Hematopoietic multipotent progenitor cell treated with erythropoietin and hydrocortisone succinate and interleukin-3 and kit ligand, for 17 days (in vitro differentiated cells): ENCODE results near the gene FAM174C.

Experiments
- DNase-seq: peaks from one replicate; pipeline ENCODE4 v3.0.0-alpha.2; 2015; ENCODE audit warnings: low spot score

FAM174C gene

DNA sequence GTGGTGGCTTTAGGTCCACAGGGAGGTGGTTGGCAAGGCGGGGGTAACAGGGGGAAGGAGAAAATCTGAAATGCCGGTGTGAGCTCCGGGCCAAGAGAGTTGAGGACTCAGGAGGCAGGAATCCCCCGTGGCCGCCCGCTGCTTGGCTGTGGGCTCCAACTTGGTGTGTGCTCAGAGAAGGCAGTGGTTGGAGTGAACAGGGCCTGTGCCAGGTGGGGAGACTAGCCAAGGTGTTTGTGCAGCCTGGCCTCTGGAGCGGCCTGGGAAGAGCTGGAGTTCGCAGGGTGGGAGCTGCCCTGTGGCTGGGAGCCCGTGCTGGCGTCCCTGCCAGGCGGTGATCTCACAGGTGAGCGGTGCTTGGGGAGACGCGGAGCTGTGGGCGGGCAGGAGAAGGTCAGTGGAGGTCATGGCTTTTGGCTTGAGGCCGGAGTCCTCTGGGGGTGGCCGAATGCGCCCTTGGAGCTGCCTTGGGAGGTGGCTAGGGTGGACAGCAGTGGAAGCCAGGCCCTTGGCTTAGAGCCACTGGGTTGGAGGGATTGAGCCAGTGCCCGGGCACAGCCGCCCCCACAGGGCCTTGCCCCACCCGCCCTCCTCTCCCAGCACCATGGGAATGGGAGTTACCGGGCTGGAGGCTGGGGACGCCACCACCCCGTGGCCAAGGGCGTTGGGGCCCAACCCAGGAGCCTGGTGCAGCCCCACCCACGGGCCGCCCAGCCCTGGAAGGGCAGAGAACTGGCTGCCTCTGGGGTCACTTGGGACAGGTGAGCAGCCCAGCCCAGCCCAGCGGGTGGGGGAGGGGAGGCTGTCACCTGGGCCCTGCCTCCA, 13.3 kb upstream of the FAM174C start:
- DNase-seq = peak; percentile 82

DNA sequence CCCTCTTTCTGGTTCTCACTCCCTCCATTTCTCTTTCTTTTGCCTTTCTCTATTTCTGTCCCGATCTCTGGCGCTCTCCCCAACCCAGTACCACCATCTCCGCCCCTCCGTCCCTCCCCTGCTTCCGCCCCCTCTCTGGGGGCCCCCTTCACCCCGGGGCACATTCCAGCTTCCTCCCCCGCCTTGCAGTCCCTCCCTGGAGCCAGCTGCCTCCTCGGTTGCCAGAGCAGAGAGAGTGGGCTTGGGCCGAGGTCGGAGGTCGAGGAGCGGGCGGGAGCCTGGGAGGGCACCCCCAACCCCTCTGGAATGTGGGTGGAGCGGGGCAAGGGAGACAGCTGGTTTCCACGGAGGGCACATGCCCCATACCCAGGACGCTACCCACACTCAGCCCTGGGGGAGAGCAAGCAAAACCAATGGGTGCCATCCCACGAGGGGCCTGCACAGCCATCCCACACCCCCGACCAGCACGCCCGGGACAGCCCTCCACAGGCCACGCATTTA, 12.7 kb upstream of the FAM174C start:
- DNase-seq = no peak

- no peak for DNase-seq
Observed at GRCh38 chr19:1263188-1263587, 12.1 kb upstream of the FAM174C start.

DNA sequence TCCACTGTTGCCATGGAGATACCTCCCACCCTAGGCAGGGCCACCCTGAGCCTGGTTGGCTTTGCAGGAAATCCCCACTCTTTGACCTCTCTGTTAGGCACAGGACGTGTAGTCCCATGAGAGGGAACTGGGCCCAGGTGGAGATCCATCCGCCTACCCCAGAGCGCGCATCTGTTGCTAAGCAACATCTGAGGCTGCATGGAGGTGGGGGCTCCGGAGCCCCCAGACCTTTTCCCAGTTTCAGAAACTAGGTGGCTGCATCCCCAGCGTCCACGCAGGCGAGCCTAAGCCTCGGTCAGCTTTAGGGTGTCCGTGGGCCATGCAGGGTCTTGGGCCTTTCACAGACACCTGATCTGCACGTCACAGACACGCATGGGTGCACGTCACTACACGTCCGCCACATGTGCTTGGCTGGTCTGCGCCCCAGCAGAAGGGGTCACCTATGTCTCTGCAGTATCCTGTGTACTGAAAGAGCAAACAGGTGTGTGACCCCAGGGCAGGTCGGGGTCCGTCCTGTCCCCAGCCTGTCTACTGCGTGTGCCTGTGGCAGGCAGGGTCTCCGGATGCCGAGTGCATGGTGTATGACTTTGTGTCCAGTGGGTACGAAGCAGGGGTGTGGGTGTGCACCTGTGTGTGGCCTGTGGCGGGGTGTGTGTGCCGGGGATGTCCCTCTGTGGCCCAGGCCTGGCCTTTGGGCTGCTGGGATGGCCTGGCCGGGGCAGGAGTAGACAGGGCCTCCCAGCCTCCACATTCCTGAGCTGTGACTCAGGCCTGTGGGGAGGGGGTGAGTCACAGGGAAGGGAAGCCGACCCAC, 10.3 kb upstream of the FAM174C start:
- peak; percentile 10 for DNase-seq

- peak; percentile 63 for DNase-seq
Observed at GRCh38 chr19:1265615-1266128, 9.7 kb upstream of the FAM174C start.

- DNase-seq = peak; percentile 96
Observed at GRCh38 chr19:1266129-1266915, 9.0 kb upstream of the FAM174C start.

GRCh38 chr19:1266916-1267476, 8.3 kb upstream of the FAM174C start:
- peak; percentile 83 for DNase-seq

DNA sequence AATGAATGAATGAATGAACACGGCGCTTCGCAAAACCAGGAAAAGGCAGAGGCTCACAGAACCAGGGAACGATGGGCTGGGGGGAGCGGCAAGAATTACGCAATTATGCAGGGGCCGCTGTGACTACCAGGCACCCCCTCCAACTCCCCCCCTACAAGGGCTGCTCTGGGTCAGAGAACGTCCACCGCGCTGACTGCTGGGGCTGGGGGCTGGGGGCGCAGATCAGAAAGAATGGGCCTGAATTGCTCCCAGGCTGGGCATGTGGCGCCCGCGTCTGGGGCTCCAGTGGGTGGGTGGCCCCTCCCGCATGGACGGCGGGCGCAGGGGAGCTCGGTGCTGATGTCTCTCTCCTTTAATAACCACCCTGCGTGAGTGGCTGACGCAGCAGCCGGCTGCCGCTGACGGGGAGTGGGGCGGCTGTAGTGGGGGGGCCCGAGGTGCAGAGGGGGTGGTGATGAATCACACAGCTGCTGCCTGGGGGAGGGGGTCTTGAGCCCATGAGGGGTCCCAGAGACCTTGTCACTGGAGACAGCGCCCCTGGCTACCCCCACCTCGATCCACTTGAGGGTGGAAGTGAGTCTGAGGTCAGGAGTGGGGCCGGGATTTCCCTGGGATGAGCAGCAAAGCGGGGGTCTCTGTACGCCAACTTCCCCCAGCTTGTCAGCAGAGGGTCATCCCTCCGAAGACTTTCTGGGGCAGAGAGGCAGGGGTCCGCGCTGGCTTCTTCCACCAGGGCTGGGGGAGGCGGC, 7.7 kb upstream of the FAM174C start:
- no peak for DNase-seq

DNA sequence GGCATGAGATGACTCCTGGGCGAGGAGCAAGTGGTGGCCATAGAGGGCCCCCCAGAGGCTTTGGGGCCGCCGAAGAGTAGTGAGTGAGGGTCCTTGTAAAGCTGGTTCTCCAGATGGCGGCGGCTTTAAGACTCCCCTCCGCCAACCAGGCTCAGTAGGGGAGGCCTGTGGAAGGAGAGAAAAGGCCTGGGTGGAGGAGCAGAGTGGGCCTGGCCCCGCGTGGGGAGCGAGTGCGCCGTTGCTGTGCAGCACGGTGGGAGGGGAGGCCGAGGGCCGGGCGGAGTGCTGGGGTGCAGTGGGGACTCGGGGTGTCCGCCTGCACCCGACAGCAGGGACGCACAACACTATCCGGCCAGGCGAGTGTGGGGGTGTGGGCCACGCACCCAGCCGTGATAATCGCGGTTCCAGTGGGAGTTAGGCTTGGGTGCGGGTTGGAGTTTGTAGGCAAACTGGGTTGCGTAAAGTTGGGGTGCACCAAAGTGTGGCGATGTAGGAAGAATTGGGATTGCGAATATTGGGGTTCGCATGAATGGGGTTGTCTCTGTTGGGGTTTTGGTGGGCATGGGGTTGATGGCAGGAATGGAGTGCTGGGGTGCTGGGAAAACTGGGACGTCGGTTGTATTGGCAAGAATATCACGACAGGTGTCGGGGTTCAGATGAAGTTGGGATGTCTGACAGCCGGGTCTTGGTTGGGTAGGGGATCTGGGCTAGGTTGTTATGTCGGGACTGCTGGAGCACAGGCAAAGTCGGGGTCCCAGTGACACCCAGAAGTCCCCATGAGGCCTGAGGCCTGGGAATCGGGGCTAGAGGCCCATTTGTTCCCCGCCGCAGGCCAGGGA, 6.9 kb upstream of the FAM174C start:
- no peak for DNase-seq

GRCh38 chr19:1269065-1269477, 6.3 kb upstream of the FAM174C start, which contains the start of gene CIRBP:
CIRBP (plus strand) TSS chr19:1269332; CDS start chr19:1270934, 1,602 bp downstream.
- peak; percentile 99 for DNase-seq

DNA sequence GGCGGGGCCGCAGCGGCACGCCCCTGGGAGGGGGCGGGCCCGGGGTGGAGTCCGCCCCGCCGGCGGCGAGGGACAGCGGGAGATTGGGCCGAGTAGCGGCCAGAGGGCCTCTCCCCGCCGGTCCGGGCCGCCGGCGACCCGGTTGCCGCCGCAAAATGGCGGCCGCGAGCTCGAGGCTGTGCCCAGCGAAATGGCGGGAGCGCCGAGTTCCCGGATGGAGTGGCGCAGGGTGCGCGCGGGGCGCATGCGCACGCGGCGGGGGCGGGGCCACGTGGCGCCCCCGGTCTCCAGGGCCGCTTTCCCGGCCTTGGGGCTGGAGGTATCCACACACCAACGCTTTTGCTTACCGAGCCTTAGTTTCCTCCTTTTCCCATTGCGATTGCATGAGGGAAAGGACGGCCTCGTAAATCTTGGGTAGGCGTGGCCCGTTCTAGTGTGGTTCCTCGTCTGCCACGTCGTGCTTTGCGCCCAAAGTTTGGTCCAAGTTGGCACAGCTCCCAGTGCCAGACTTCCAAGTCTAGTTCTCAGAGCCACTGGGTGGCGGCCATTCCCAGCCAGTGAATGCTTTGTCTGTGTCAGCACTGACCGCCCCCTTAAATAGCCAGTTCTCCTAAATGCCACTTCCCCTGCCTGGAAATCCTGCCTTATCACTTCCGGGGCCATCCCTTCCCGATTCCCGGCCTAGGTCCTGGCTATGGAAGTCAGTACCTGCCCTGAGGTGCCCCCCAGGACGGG, 5.7 kb upstream of the FAM174C start:
- DNase-seq = peak; percentile 92

DNA sequence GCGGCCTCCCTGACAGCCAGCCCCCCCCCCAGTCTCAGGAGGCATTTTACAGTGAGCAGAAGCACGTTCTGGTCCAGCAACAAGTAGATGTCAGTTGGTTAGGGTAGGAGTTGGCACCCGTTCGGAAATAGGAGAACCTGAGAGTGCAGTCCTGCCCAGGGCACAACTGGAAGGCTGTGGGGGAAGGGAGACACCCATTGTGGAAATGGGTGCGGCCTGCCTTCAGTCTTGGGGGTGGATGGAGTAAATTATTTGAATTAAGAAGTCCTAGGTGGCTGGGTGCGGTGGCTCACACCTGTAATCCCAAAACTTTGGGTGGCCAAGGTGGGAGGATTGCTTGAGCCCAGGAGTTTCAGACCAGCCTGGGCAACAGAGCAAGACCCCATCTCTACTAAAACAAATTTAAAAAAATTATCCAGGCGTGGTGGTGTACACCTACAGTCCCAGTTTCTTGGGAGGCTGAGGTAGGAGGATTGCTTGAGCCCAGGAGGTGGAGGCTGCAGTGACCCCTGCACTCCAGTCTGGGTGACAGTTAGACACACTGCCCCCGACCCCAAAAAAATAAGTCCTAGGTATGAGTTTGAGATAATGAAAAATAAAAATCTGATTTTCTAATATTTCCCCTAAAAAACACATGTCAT, 5.0 kb upstream of the FAM174C start:
- no peak for DNase-seq

DNA sequence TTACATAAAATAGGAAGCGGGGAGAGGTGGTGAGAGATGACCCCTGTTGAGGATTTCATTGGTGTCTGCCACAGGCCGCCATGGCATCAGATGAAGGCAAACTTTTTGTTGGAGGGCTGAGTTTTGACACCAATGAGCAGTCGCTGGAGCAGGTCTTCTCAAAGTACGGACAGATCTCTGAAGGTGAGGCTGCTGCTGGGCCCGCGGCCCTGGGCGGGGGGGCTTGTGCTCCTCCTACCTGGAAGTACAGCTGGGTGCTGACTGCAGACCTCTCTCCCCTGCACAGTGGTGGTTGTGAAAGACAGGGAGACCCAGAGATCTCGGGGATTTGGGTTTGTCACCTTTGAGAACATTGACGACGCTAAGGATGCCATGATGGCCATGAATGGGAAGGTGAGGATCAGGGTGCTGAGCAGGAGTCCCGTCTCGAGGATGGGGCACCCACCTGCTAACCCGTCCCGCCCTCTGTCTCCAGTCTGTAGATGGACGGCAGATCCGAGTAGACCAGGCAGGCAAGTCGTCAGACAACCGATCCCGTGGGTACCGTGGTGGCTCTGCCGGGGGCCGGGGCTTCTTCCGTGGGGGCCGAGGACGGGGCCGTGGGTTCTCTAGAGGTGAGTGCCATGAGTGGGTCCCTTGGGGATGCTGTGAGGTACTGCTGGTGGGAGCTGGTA, 4.3 kb upstream of the FAM174C start:
- DNase-seq = no peak

DNA sequence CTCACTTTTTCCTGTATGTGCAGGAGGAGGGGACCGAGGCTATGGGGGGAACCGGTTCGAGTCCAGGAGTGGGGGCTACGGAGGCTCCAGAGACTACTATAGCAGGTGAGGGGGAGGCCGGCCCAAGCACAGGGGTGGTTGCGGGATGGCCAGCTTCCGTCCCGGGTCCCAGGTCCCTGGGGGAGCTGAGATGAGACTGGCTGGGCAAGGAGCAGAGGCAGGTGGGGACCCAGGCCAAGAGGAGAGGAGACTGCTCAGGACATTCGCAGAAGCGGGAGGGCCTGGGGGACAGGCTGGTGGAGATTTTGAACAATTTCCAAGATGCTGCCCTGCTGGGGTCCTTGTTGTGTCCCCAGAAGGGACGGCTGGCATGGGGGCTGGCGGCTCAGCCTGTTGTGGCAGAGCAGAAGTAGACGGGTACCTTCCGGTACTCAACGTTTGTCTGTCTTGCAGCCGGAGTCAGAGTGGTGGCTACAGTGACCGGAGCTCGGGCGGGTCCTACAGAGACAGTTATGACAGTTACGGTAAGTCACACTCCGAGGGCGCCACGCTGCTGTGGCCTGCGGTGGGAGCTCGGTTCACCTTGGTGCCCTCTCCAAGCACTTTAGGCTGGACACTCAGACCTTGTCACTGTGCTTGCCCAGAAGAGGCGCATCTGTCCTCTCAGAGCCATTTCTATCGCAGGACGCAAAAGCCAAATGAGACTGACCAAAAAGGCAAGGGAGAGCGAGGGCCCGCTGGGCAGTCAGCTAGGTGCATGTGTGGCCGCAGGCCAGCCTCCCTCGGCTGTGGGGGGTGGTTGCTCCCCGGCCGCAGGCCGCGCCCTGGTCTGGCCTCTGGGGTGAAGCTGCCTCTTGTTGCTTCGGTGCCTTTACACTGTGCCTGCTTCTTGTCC, 3.6 kb upstream of the FAM174C start:
- DNase-seq = no peak

DNA sequence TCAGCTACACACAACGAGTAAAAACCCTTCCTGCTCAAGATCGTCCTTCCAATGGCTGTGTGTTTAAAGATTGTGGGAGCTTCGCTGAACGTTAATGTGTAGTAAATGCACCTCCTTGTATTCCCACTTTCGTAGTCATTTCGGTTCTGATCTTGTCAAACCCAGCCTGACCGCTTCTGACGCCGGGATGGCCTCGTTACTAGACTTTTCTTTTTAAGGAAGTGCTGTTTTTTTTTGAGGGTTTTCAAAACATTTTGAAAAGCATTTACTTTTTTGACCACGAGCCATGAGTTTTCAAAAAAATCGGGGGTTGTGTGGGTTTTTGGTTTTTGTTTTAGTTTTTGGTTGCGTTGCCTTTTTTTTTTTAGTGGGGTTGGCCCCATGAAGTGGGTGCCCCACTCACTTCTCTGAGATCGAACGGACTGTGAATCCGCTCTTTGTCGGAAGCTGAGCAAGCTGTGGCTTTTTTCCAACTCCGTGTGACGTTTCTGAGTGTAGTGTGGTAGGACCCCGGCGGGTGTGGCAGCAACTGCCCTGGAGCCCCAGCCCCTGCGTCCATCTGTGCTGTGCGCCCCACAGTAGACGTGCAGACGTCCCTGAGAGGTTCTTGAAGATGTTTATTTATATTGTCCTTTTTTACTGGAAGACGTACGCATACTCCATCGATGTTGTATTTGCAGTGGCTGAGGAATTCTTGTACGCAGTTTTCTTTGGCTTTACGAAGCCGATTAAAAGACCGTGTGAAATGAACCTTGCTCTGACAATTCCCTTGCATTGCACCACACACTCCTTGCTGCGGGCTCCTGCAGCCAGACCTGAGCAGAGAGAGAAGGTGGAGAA, 2.7 kb upstream of the FAM174C start:
- DNase-seq = peak; percentile 15
